ENCODE results near the gene COL4A6.

The COL4A6 gene

DNA sequence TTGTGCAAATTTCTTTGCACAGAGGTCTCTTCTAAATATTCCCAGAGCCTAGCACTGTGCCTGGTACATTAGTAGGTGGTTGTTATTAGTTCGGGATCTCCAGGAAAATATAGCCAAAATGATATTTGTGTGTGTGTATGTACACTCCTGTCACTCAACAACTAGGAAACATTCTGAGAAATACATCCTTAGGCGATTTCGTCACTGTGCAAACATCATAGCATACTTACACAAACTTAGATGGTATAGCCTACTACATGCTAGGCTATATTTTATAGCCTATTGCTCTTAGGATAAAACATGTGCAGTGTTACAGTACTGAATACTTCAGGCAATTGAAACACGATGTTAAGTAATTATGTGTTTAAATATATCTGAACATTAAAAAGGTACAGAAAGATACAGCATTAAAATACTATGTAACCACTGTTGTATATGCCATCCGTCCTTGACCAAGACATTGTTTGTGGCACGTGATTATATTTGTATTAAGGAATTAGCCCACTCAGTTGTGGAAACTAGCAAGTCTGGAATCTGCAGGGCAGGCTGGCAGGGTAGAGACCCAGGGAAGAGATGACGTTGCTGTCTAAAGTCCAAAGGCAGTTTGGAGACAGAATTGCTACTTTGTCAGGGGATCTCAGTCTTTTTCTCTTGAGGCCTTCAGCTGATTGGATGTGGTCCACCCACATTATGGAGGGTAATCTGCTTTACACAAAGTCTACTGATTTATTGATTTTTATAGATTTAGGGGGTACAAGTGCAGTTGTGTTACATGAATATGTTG lies 106.9 kb downstream of the COL4A6 start:
- DNase-seq (ENCODE audit: low spot score) = no peak

DNA sequence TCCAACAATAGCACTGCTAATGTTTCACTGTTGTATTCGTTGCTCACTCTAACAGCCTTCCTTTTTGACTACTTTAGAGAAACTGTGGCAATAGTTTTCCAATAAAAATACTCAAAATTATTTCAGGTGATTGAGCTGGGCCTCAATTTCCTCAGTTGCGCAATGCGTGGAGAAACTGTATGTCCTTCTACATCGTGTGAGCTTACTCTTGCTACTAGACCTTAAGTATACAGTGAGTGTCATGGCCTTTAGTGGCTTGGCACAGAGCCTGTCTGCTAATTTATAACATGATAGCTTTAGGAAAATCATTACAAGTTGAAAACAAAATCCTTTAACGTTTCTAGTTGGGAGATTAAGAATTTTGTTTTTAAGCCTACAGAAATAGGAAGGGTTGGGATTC lies 114.5 kb downstream of the COL4A6 start:
- DNase-seq (ENCODE audit: low spot score) = no peak

DNA sequence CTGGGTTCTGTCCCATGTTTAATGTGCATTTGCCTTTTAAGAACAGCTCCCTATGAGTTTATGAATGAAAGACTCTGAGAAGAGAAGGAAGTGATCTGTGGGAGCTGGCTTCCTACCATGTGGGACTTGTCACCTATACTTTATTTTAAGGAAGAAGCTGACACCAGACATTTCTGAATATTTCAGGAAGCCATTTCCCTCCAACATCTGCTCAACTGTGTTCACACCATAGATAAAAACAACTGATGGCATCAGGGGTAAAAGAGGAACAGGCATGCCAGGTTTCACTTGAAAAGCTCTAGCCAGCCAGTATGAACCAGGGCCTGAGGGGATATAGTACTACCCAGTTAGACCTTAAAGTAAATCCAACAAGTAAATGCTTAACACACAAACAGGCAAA lies 116.0 kb downstream of the COL4A6 start:
- no peak for DNase-seq (ENCODE audit: low spot score)

DNA sequence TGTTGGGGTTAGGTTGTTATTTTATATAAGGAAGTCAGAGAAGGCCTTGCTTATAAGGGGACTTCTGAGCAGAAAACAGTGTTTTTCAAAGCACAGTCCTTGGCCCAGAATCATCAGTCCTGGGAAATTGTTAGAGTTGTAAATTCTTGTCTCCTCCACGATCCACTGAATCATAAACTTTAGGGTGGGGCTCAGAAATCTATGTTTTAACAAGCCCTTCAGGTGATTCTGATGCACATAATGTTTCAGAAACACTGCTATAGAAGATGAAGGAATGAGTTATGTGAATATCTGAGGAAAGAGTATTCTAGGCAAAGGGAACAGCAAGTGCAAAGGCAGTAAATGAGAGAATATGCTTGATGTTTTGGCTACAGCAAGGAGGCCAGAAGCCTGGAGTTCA lies 121.8 kb downstream of the COL4A6 start:
- DNase-seq (ENCODE audit: low spot score) = no peak

DNA sequence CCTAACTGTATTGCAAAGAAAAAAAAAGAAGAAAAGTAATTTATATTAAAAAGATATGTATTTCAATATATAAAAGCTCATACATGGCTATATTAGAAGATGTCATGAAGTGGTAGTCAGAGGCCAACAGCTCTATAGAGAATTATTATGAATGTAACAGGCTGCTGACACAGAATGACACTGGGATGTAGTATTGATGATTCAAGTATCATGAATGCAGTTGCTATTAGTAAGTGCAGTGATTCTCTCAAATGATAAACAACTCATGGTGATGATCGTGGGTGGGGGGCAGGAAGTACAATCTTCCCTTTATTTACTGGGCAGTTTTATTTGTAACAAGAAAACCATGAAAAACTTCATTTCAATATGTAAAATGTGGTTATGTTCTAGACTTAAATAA lies 124.6 kb downstream of the COL4A6 start:
- DNase-seq (ENCODE audit: low spot score) = no peak

DNA sequence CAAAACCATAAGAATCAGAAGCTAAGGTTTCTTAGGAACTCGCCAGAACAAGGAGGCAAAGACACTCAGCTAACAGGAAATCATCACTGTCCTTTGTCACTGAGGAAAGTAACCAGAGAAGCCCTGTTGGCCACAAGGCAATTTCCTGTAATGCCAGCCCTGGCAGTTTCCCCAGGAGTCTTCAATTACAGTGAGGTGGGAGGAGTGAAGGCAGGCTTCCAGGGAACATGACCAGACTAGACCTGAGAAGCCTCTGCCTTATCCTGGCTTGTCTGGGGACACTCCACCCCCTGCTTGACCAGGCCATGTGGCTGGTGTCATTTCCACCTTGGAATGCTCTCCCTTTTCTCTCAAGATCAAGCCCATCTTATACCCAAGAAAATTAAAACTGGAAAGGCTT lies 125.3 kb downstream of the COL4A6 start:
- DNase-seq (ENCODE audit: low spot score) = peak; percentile 7

DNA sequence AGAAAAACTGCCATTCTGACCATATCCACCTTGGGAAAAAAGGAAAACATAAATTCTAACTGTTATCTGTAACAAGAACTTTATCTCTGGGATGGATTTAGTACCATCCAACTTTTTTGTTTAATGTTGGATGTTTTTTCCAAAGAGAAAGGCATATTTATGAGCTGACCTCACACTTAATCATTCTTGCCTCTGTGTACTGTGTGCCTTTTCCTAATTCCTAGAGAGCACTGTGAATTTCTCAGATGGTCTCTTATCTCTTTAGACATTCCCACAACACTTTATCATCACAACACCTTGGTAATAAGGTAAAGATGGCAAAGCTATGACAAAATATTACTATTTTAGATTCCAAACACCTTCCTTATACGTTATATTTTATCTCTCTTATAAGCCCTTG lies 126.2 kb downstream of the COL4A6 start:
- DNase-seq (ENCODE audit: low spot score) = no peak

DNA sequence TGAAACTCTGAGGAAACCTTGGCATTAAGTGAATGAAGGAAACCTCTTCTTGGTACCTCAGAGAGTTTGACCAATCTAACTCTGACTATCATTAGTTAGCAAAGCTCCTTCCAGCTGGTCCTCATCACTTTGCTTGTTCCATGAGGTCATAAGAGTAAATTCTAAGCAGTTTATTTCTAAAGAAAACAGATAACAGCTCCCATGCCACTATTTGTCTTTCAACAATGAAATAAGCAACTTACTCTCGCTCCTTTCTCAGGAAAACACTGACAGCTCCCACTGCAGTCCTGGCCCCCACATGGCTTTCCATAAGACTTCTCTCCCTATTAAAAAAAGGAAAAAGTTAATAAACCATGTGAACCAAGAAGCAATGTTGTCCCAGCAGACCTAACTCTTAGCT lies 127.7 kb downstream of the COL4A6 start:
- DNase-seq (ENCODE audit: low spot score) = no peak

DNA sequence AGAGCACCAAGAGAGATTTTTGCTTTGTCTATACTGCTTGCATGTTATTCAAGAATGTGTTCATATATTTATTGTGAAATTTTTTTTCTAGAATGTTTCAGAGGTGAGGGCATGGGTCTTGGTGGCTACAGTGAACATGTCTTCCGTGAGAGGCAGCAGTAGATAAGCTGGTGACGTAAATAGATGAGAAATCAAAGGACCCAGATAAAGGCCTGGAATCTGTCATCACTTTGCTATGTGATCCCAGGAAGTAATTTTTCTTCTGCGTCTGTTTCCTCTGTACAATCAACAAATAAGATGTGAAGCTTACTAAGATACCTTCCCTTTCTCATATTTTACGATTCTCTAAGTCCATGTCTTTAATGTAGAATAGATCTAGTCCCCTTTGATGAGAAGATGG lies 129.1 kb downstream of the COL4A6 start:
- DNase-seq (ENCODE audit: low spot score) = no peak

DNA sequence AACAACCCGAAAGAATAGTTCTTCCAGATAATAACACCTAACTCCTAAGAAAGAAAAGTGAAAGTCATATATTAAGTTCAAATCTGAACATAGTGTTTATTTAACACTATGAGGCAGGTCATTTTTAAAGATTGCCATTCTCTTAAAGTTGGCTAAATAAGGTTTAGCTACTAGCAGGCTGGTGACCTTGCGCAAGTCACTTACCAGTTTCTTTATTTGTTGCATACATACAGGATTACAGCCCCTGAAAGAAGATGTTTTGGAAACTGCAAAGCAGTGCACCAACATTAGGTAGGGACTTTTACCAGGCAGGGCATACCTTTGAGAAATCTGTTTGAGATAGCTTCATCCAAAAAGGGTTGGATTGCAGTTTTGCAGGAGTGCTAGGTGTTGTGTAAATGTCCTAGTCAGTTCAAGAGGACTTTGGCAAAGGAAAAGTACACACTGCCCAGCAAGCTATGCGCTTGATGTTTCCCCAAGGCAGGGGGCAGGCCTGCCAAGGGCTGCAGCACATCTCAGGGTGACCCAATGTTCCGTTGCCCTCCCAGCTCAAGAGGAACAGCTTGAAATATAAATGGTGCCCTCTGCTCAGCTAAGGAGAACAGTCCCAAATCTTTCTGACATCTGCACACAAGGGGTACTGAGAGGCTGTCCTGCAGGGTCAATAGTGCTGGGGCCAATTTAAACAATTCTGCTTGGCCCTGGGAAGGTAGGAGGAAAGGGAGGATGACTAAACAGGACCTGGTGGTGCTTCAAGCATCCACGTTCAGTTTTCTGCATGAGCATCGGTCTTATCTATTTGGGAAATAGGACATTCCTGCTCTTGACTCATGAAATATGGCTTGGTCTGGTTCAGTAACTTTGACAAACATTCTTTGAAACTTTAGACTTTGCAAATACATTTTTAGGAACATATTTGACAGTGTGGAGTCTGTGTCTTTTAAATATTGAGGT lies 130.8 kb downstream of the COL4A6 start:
- no peak for DNase-seq (ENCODE audit: low spot score)

DNA sequence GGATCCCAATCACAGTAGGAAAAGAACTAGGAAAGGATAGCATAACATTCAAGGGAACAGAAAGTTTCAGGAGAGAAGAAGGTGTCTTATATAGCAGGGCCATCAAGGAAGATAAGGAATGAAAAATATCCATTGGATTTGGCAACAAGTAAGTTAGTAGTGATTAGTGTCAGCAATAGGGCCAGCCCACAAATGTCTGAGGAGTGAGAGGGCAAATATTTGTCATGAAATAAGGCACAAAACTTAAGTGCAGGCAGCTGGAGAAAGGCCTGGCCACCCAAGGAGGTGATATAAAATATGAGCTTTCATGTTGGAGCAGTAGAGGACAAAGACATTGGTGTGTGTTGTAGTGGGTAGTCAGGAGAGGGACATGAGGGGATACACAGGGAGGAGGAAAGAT lies 132.1 kb downstream of the COL4A6 start:
- DNase-seq (ENCODE audit: low spot score) = no peak

DNA sequence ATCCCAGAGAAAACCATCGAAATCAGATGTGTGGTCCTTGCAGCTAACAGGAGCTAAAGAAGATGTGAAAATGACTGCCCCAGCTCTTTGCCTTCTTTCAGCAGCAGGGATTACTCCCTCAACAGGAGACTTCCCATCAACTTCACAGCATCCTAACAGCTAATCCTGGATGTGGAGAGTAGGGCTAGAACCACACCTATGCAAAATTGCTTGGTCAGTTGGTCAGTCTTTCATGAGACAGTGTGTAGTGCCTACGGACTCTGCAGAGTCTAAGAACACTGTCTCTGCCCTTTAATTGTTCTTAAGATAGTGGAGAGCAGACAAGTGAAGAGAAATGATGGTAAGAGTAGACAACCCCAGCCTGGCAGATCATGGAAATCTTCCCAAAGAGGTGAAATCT lies 133.5 kb downstream of the COL4A6 start:
- DNase-seq (ENCODE audit: low spot score) = no peak

DNA sequence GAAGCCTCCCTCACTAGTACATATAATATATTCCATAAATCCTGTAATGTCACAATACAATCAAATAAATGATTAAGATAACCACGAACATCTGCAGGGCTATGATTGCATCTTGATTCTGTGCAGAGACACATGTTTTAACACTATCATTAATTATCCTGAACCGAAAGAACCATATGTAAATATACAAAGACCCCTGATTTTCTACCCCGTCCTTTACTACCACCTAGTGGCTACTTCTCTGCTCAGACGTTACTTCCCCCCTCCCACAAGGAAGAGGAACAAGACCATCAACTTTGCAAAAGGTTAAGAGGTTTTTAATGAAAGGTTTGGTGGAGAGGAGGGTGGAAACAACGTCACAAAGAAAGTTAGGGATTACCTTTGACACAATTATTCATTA lies 134.0 kb downstream of the COL4A6 start:
- no peak for DNase-seq (ENCODE audit: low spot score)

DNA sequence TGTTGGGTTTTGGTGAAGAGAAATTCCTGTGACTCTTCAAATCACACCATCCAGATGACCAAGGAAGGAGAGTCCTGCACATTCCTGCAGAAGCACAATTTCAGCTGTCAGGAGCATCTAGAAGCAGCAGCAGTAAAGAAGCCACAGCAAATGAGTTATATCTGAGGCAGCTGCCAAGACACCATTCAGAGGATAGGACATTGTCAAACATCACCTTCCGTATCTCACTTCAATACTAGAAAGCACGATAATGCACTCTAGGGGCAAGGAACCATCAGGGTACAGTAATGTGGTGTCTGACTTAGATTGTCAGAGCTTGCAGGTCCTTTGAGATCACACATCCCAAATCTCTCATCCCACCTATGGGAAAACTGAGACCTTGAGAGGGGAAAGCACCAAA lies 134.5 kb downstream of the COL4A6 start:
- DNase-seq (ENCODE audit: low spot score) = no peak

DNA sequence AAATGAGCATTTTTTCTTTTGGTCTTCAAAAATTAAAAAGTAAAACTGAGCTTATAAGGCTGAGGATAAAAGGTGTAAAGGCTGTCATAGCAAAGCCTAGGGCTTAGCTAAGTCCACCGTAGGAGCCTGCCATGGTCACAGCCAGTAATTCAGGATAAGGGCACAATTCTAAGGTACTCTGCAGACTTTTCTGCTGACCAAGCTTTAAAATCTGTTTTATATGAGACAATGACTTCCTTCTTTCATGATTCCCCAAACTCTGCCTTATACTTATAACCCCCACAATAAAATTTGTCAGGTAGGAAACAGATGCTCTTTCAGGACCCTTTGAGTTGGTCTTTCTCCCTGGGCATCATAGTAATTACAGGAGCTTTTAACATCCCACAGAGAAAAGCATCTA lies 138.5 kb downstream of the COL4A6 start:
- DNase-seq (ENCODE audit: low spot score) = no peak

DNA sequence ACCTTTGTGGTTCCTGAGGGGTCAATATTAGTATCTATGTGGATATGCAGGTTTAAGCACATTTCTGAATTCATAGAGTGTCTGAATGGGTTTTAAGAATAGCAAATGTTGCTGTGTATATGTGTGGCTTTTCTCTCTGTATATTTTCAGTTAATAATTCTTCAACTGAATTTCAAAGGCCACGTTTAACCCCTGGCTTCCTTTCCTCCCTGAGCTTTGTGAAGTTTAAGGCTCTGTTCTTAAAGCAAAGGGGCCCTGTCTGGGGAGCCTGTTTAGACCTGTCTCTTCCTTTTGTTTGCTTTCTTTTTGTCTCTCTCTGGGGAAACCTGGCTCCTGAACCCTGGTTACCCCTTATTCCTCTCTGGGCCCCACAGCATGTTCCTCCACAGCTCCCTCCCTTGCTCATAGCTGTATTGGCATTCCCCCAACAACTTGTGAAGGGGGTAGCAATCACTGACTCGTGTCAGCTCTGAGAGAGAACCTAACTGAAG lies 139.1 kb downstream of the COL4A6 start:
- no peak for DNase-seq (ENCODE audit: low spot score)

DNA sequence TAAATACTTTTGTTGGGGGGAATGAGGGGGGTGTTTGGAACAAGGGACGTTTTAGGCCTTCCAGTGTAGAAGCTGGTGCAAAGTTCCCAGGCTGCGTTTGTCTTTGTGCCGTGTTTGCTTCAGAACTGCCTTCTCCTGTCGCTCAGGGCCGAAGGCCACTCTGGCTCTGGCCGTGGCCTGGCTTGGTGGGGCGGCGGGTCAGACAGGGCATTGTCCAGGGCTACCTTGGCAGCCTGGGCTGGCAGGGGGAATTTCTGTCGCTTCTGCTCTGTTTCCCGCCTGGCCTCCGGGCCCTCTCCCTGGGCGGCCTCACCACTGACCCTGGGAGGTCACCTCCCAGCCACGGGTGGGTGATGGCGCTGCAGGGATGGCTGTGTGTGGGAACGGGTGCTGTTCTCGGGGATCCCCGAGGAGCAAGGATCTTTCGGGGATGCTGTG lies 140.0 kb downstream of the COL4A6 start:
- DNase-seq (ENCODE audit: low spot score) = no peak

DNA sequence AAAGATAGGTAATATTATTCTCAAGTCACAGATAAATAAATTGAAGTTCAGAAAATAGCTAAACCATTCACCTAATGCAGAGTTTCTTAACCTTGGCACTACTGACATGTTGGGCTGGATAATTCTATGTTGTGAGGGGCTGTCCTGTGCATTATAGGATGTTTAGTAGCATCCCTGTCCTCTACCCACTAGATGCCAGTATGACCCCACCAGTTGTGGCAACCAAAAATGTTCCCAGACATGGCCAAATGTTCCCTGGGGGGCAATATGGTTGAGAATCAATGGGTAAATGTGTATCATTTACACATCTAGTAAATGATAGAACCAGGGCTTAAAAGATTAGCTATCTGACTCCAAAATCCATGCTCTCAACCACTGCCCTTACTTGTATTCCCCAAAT lies 140.9 kb downstream of the COL4A6 start:
- no peak for DNase-seq (ENCODE audit: low spot score)

DNA sequence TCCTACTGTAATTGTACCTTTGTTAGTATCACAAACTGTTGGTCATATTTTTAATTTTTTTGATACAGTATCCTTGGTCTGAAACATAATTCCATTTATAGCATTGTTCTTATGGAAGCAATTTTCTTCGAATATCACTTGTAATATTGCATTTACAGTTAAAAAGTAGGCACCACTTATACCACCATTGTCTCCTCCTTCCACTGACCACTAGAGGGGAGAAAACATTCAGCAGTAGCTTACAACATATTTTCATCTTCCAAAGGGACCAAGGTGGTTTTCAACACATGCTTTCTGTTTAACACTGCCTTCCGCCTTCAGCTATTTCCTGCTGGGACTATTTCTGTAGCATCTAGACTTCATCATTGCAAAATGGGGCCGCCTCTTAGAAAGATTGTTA lies 146.2 kb downstream of the COL4A6 start:
- no peak for DNase-seq (ENCODE audit: low spot score)

DNA sequence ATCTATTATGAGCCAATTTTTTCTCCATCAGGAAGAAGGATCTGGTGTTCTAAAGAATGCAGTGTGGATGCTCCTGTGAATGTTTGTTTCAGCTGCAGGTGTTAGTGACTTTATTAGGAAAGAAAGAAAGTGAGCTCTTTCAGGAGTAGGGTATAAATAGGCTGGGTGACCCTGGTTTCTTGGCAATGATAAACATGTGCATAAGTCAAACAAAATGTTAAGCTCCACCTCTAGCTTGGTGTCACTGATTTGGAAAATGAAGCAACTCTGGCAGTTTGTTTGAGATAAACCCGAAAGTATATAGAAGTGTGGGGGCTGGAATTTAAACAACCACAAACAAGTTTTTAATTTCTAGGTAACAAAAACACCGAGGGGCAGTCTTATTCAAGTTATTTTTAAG lies 152.3 kb downstream of the COL4A6 start:
- no peak for DNase-seq (ENCODE audit: low spot score)

DNA sequence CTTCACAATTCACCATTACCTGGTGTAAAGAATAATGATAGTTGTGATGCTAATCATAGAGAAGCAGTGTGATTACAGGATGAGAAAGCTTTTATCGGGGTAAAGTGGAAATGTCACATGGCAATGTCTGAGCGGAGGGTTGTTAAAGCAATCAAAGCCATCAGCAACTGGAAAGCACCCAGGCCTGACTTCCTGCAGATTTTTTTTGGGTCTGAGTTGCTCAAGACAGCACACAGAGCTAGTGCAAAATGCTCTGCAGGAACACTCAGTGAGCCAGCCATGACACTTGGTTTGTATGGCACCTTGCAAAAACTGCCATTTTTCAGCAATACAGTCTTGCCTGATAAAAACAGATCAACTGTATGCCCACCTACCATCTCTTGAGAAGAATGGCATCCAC lies 152.9 kb downstream of the COL4A6 start:
- DNase-seq (ENCODE audit: low spot score) = no peak

DNA sequence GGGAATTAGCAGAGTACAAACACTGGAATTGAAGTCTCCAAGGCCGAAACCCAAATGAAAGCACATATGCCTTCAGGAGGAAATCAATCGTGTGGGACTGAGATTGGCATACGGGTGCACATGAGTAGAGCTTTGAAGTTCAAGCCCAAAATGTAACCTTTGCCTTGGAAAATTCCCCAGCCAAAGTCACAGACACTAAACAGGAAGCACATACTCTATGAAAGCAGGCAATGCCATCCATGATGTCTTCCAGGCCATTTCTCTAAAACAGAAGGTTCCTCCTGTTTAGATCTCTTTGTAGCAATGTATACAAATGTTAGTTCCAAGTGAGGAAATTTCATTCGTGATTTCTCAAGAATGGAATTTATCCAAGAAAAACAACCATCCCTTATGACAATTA lies 162.5 kb downstream of the COL4A6 start:
- DNase-seq (ENCODE audit: low spot score) = no peak

DNA sequence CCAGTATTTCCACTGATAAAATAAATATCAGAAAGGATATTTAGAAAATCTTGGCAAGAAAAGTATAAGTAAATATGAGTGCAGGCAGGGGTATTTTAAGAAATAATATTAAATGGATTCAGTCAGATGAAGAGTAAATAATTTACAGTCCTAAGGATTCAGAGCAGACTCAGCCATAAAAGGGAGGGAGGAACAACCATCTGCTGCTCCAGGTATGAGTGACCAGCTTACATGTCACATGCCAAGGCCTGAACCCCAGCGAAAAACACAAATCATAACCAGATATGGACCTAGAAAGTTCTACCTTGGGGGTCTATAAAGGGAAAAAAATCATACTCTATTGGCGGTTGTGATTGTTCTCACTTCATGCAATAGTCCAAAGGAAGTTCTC lies 166.8 kb downstream of the COL4A6 start:
- DNase-seq (ENCODE audit: low spot score) = no peak
